Superior temporal gyrus (tissue), 1 donor: ENCODE results near the gene MAN2B1.
"Not testable (repeated sequence)": the region's sequence is repeated elsewhere in the genome, so short reads cannot be mapped to it uniquely, and the experiment has no call there.

Experiments
- DNase-seq: peaks from one replicate; pipeline ENCODE4 v3.0.0-alpha.2; 2016; ENCODE audit errors: extremely low spot score

MAN2B1 gene

GRCh38 chr19:12666265-12667048 lies at the start of gene MAN2B1, which contains the start of gene WDR83:
Gene MAN2B1 (minus strand): TSS chr19:12666742. CDS start chr19:12666701, 41 bp downstream.
Gene WDR83 (plus strand): TSS chr19:12666807. CDS start chr19:12669791, 2,984 bp downstream.
- DNase-seq: peak; percentile 79

- DNase-seq: no peak
Observed at GRCh38 chr19:12715929-12716328, 49.4 kb upstream of the MAN2B1 start.

DNA sequence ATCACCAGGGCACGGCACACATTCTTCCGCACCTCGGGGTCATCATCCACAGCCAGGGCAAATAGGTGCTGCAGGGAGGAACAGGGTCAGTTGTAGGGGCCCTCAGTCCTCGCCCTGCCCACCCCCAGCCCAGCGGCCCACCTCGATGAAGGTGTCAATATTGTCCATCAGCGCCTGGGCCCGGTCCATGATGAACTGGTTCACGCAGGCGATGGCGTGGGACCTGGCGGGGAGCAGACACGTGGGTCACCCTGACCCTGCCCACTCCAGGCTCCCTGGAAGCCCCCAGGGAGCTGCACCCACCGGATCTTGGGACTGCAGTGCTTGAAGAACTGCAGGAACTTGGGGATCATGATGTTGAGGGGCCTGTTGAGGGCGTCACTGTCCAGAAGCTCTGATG lies 48.6 kb upstream of the MAN2B1 start:
- no peak for DNase-seq

DNA sequence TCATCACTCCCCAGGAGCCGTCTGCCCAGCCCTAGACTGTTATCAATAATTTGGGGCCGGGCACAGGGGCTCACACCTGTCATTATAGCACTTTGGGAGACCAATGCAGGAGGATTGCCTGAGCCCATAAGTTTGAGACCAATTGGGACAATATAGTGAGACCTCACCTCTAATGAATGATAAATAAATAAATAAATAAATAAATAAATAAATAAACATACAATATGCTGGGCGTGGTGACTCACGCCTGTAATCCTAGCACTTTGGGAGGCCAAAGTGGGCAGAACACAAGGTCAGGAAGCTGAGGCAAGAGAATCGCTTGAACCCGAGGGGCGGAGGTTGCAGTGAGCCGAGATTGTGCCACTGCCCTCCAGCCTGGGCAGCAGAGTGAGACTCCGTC lies 46.8 kb upstream of the MAN2B1 start:
- DNase-seq: not testable (repeated sequence)

- not testable (repeated sequence) for DNase-seq
Observed at GRCh38 chr19:12712077-12712476, 45.5 kb upstream of the MAN2B1 start.

GRCh38 chr19:12711187-12711586 lies 44.6 kb upstream of the MAN2B1 start:
- DNase-seq: no peak

DNA sequence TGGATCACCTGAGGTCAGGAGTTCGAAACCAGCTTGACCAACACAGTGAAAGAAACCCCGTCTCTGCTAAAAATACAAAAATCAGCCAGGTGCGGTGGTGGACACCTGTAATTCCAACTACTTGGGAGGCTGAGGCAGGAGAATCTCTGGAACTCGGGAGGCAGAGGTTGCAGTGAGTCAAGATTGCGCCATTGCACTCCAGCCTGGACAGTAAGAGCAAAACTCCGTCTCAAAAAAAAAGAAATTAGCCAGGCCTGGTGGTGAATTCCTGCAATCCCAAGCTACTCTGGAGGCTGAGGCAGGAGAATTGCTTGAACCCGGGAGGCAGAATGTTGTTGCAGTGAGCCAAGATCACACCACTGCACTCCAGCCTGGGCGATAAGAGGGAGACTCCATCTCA lies 42.1 kb upstream of the MAN2B1 start:
- no peak for DNase-seq

- no peak for DNase-seq
Observed at GRCh38 chr19:12706332-12706718, 39.8 kb upstream of the MAN2B1 start.

DNA sequence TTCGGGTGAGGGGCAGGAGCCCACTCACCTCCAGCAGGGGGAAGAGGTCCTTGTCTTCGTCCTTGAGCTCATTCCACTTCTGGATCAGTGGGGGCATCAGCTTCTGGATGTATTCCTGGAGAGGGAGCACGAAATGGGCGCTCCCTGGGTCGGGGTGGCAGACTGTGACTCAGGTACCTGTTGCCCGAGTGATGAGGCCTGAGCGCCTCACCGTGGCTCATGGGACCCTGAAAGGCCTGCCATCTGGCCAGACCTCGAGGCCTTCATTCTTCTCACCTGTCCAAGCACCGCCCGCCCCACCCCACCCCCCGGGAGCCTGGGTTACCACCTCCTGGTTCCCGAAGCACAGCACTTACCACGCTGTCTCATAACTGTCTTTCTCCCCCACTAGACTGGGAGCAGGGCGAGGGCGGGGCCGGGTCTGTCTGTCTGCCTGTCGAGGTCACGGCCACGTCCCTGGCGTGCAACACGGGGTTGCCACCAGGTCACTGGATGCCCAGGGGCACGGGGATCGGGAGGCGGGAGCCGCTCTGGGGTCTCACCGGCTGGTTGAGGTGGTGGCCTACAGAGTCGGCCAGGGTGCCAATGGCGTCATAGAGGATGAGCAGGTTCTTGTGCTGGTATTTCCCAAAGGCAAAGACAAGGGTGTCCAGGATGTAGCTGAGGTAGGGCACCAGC lies 39.3 kb upstream of the MAN2B1 start:
- DNase-seq: no peak

GRCh38 chr19:12705169-12705568 lies 38.6 kb upstream of the MAN2B1 start:
- no peak for DNase-seq

GRCh38 chr19:12703046-12703445 lies 36.5 kb upstream of the MAN2B1 start:
- DNase-seq: no peak

- DNase-seq: no peak
Observed at GRCh38 chr19:12701596-12702282, 35.2 kb upstream of the MAN2B1 start.

DNA sequence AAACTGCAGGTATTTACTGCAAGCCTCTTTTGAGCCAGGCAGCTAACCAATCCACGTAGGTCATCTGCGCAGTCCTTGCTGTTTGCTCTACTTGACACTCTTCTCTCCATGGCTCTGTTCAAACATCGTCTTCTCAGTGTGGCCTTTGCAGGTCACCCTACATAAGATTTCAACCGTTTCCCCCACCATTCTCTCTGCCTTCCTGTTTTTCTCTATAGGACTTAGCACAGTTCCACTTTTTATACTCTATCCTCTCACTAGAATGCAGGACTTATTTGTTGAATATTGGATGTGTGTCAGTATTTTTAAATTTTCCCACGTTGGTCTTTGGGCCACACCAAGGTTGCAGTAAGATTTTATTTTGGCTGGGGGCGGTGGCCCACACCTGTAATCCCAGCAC lies 31.6 kb upstream of the MAN2B1 start:
- DNase-seq: no peak

DNA sequence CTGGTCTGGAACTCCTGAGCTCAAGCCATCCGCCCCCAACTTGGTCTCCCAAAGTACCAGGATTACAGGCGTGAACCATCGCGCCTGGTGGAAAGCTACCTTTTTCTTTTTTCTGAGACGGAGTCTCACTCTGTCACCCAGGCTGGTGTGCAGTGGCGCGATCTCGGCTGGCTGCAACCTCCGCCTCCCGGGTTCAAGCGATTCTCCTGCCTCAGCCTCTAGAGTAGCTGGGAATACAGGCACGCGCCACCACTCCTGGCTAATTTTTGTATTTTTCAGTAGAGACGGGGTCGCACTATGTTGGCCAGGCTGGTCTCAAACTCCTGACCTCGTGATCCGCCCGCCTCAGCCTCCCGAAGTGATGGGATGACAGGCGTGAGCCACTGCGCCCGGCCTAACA lies 30.9 kb upstream of the MAN2B1 start:
- DNase-seq: not testable (repeated sequence)

DNA sequence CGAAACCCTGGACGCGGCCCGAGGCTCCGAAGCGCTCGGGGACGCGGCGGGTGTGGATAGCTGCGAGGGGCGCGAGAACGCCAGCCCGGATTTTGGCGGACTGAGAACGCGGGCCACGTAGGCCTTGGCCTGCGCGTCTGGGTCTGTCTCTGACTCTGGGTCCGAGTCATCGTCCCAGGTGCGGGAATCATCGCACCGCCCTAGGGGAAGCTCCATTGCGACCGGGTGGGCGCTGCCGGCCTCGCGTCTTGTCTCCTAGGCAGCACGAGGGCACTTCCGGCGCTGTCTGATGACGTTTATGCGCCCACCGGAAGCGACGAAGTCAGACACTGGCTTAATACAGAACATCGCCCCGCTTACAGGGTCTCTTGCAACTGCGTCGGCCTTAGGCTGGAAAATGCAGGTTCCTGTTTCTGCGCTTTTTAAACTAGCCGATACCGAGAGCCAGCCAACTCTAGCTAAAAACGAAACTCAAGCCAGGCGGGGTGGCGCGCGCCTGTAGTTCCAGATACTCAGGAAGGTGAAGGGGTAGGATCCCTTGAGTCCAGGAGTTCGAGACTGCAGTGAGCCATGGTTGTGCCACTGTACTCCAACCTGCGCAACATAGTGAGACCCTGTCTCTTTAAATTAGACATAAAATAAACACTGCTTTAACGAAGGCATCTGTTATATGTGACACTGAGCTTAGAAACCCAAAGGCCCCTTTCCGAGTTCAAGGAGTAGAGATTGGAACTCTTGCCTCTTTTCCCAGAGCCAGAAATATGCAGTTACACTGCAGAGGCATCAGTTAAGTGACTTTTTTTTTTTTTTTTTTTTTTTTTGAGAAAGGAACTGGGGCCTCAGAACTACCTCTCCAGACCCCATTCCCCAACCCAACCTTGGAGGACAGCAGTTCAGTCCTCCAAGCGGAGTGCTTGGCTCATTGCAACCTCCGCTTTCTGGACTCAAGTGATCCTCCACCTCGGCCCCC lies 30.1 kb upstream of the MAN2B1 start, which contains the start of gene FBXW9:
FBXW9 (minus strand) TSS at position 266 of the 970 bp plus-strand sequence; CDS start at position 216, 50 bp downstream.
- peak; percentile 99 for DNase-seq

DNA sequence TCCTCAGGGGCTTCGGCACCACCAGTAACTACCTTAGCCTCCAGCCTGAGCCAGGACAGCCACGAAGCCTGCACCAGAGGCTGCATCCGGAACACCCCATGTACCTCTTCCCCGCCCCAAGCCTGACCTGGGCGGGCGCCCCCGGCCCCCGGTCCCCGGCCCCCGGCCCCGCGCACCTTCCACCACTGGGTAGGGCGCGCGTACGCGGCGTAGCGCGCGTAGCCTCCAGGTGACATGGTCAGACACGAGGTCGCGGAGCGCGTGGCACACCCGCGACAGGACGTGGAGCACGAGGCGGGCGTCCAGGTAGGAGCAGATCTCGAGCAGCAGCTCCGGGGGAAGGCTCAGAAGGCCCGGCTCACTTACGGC lies 29.4 kb upstream of the MAN2B1 start:
- DNase-seq: no peak

- DNase-seq: no peak
Observed at GRCh38 chr19:12695514-12695913, 29.0 kb upstream of the MAN2B1 start.

DNA sequence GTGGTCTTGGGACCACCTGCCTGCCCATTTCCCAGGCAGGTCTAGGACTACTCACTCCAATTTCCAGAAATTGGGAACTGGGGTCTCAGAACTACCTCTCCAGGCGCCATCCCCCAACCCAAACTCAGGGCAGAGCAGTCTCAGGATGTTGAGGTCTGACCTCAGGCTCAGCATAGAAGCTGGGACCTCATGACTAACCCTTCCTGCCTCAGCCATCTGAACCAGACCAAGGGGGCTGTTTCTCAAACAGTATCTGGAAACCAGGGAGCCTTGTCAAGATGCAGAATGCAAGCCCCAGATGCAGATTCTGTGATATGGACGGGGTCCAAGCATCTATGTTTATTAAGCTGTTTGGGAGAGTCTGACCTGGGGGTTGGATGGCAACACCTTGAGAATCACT lies 28.6 kb upstream of the MAN2B1 start:
- no peak for DNase-seq

DNA sequence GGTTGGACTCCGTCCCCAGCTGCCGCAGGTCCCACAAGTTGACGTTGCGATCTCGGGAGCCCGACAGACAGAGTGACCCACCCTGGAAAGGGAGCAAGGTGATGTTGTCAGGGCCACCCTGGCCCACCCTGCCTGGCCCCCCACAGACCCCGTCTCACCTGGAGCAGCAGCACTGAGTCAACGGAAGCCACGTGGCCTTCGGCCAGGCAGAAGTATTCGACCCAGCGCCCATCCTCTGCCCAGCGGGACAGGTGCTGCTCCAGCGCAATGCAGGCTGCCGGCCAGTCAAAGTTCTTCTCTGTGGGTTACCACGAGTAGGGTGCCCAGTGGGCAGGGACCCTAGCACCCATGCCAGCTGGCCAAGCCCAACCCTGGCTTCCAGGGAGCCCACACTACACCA lies 28.1 kb upstream of the MAN2B1 start:
- DNase-seq: no peak

DNA sequence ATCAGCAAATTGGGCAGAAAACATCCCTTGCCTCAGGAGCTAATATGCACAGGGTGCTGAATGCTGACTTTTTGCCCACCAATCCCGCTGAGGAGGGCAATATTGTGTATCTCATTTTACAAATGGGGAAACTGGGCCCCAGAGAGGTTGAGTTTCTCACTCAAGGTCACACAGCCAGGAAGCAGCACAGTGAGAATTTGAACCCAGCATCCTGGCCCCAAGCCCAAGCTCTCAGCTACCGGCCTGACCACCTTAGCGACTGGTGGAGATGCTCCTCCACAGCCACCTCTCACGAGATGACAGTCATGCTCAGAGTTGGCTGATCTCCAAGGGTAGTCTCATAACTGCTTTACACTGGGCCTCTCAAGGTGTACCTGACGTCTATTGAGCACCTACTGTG lies 26.4 kb upstream of the MAN2B1 start:
- no peak for DNase-seq

DNA sequence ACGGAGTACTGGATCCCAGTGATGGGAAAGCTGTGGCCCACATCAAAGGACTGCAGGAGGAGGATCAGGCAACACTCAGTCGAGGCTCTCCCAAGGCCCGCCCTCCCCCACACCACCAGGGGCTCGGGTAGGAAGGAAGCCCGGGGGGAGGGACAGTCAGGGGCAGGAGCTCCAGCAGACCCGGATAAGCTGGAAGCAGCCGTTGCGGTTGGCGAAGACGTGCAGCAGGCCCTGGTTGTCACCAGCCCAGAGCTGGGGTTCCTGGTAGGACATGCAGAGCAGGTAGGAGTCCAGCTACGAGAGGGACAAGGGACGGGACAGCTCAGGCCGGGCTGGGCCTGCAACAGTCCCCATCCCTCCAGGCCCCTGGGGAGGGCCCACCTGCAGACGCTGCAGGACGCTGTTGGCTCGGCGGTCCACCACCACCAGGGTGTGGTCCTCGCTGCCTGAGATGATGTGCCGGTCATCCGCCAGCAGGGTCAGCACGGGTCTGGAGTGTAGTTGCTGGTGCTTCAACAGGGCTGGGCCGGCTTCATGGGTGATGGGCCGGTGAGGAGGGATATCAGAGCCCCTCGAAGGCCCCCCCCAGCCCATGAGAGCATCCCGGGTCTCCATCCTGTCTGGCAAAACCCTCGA lies 23.2 kb upstream of the MAN2B1 start:
- no peak for DNase-seq
